ENCODE measurements around the gene DOCK4.
"Not testable (repeated sequence)": the region's sequence is repeated elsewhere in the genome, so short reads cannot be mapped to it uniquely, and the experiment has no call there.

The DOCK4 gene

DNA sequence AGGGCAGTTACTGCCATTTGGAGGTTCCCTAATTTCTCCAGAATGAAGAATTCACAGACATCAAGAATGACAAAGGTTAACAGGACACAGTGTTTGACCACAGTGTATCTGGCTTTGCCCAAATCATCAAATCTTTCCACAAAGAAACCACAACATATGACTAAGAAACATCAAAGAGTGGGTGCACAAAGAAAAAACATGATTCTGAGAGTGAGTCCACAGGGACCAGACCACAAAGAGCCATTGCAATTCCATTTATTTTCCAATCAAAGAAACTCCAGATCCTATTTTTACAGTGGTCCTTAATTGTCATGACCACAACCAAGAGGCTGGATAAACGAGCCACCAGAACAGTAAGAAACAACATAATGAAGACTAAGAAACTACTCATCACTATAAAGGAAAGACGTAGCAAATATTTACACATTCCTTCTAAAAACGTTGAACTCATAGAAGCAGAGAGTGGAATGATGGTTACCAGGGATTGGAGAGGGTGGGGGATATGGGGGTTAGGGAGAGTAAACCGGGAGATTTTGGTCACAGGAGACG is 286.5 kb downstream of the DOCK4 start:
- no peaks in the 10 kb centered on the region for H4K20me1 ChIP-seq (ENCODE audit: low read depth, low read length)
- no peak overlapping the region for H3K4me2 ChIP-seq (ENCODE audit: low read depth, low read length, poor library complexity, severe bottlenecking)
- H3K27ac ChIP-seq (ENCODE audit: low read depth, low read length) = no peak overlapping the region
- no peak overlapping the region for H2AFZ ChIP-seq (ENCODE audit: low read depth, low read length, severe bottlenecking)
- no peak for TF ChIP-seq EZH2phosphoT487 (conservative IDR thresholded peaks at IDR 0.05; ENCODE audit: low read length)
- TF ChIP-seq, protein P1, sequence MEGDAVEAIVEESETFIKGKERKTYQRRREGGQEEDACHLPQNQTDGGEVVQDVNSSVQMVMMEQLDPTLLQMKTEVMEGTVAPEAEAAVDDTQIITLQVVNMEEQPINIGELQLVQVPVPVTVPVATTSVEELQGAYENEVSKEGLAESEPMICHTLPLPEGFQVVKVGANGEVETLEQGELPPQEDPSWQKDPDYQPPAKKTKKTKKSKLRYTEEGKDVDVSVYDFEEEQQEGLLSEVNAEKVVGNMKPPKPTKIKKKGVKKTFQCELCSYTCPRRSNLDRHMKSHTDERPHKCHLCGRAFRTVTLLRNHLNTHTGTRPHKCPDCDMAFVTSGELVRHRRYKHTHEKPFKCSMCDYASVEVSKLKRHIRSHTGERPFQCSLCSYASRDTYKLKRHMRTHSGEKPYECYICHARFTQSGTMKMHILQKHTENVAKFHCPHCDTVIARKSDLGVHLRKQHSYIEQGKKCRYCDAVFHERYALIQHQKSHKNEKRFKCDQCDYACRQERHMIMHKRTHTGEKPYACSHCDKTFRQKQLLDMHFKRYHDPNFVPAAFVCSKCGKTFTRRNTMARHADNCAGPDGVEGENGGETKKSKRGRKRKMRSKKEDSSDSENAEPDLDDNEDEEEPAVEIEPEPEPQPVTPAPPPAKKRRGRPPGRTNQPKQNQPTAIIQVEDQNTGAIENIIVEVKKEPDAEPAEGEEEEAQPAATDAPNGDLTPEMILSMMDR (IDR thresholded peaks at IDR 0.05; ENCODE audit: insufficient read depth, low read length, poor library complexity, severe bottlenecking) = no peak
- no peaks in the 10 kb centered on the region for H3F3A ChIP-seq (ENCODE audit: insufficient read depth)
- H3K4me3 ChIP-seq (ENCODE audit: insufficient read depth, low read length, poor library complexity, severe bottlenecking) = no peak overlapping the region
- H3K79me2 ChIP-seq (ENCODE audit: insufficient read depth, low read length) = no peaks in the 10 kb centered on the region
- no peaks in the 10 kb centered on the region for H3K27me3 ChIP-seq (ENCODE audit: low read length)
- no peaks in the 10 kb centered on the region for H3K36me3 ChIP-seq (ENCODE audit: low read length)
- no peaks in the 10 kb centered on the region for H3K9me2 ChIP-seq (replicated peaks; ENCODE audit: insufficient read depth, low read length)
- no peaks in the 10 kb centered on the region for H3K9me3 ChIP-seq (ENCODE audit: insufficient read depth, low read length)
- no peak overlapping the region for H3K9ac ChIP-seq (ENCODE audit: low read length)

DNA sequence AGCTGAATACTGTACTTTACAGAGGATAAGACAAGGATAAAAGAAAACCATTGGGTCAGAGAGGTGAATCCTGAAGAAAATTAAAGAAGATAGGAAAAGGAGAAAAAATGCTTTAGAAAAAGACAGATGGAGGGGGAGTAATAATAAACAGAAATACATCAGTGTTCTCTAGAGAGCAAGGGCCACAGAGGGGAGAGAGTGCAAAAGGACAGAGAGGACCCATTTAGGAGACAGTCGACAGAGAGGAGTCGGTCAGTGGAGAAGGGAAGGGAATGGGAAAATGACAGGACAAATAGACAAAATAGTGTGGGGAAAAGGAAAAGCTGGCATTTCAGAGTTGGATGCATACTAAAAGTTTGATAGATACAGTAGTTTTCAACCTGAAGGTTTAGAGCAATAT is 287.0 kb downstream of the DOCK4 start:
- H3F3A ChIP-seq (ENCODE audit: insufficient read depth) = no peaks in the 10 kb centered on the region
- H3K9me3 ChIP-seq (ENCODE audit: insufficient read depth, low read length) = no peaks in the 10 kb centered on the region
- H2AFZ ChIP-seq (ENCODE audit: low read depth, low read length, severe bottlenecking) = no peak overlapping the region
- H3K4me2 ChIP-seq (ENCODE audit: low read depth, low read length, poor library complexity, severe bottlenecking) = no peak overlapping the region
- no peak overlapping the region for H3K27ac ChIP-seq (ENCODE audit: low read depth, low read length)
- no peaks in the 10 kb centered on the region for H3K36me3 ChIP-seq (ENCODE audit: low read length)
- no peaks in the 10 kb centered on the region for H4K20me1 ChIP-seq (ENCODE audit: low read depth, low read length)
- no peak overlapping the region for H3K4me3 ChIP-seq (ENCODE audit: insufficient read depth, low read length, poor library complexity, severe bottlenecking)
- H3K9ac ChIP-seq (ENCODE audit: low read length) = no peak overlapping the region
- no peaks in the 10 kb centered on the region for H3K27me3 ChIP-seq (ENCODE audit: low read length)
- H3K79me2 ChIP-seq (ENCODE audit: insufficient read depth, low read length) = no peaks in the 10 kb centered on the region
- no peak for TF ChIP-seq EZH2phosphoT487 (conservative IDR thresholded peaks at IDR 0.05; ENCODE audit: low read length)
- TF ChIP-seq, protein P1 (IDR thresholded peaks at IDR 0.05; ENCODE audit: insufficient read depth, low read length, poor library complexity, severe bottlenecking) = no peak
- H3K9me2 ChIP-seq (replicated peaks; ENCODE audit: insufficient read depth, low read length) = no peaks in the 10 kb centered on the region

DNA sequence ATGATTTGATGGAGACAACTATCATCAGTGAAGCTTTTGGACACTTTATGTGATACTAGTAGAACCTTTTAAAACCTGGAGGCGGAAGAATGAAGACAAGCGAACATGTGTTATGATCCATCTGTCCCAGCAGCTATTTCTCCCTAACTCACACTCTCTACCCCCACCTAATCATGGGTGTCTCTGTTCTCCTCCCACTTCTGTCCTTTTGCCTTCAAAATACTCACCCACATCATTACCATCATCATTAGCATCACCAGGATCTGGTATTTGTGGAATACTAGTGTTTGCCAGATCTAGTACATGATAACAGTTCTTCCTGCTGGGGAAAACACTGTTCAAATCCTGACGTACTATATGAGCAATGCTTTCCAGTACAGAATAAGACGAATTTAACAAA is 287.7 kb downstream of the DOCK4 start:
- Histone ChIP-seq H4K20me1 (ENCODE audit: low read depth, low read length) (no peaks in the 10 kb centered on the region), H3F3A (ENCODE audit: insufficient read depth) (no peaks in the 10 kb centered on the region), H3K4me2 (ENCODE audit: low read depth, low read length, poor library complexity, severe bottlenecking) (no peak overlapping the region), H2AFZ (ENCODE audit: low read depth, low read length, severe bottlenecking) (no peak overlapping the region), H3K27me3 (ENCODE audit: low read length) (no peaks in the 10 kb centered on the region), H3K79me2 (ENCODE audit: insufficient read depth, low read length) (no peaks in the 10 kb centered on the region), H3K27ac (ENCODE audit: low read depth, low read length) (no peak overlapping the region), H3K9me2 (replicated peaks; ENCODE audit: insufficient read depth, low read length) (no peaks in the 10 kb centered on the region), H3K36me3 (ENCODE audit: low read length) (no peaks in the 10 kb centered on the region), H3K4me3 (ENCODE audit: insufficient read depth, low read length, poor library complexity, severe bottlenecking) (no peak overlapping the region), H3K9ac (ENCODE audit: low read length) (no peak overlapping the region), H3K9me3 (ENCODE audit: insufficient read depth, low read length) (no peaks in the 10 kb centered on the region)
- TF ChIP-seq, protein P1 (IDR thresholded peaks at IDR 0.05; ENCODE audit: insufficient read depth, low read length, poor library complexity, severe bottlenecking) = no peak
- TF ChIP-seq EZH2phosphoT487 (conservative IDR thresholded peaks at IDR 0.05; ENCODE audit: low read length) = no peak

DNA sequence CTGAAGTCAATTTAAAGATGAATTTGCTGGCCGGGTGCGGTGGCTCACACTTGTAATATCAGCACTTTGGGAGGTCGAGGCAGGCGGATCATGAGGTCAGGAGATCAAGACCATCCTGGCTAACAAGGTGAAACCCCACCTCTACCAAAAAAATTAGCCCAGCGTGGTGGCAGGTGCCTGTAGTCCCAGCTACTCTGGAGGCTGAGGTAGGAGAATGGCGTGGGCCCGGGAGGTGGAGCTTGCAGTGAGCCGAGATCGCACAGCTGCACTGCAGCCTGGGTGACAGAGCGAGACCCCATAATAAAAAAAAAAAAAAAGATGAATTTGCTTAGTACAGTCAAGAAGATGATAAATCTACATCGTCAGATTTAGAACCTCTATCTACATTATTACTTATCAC is 288.8 kb downstream of the DOCK4 start:
- H3K9ac ChIP-seq (ENCODE audit: low read length); H3K9me3 ChIP-seq (ENCODE audit: insufficient read depth, low read length); H3F3A ChIP-seq (ENCODE audit: insufficient read depth); H2AFZ ChIP-seq (ENCODE audit: low read depth, low read length, severe bottlenecking); H3K9me2 ChIP-seq (replicated peaks; ENCODE audit: insufficient read depth, low read length); H3K27me3 ChIP-seq (ENCODE audit: low read length); H3K36me3 ChIP-seq (ENCODE audit: low read length); H3K27ac ChIP-seq (ENCODE audit: low read depth, low read length); H3K4me3 ChIP-seq (ENCODE audit: insufficient read depth, low read length, poor library complexity, severe bottlenecking); H3K79me2 ChIP-seq (ENCODE audit: insufficient read depth, low read length); H3K4me2 ChIP-seq (ENCODE audit: low read depth, low read length, poor library complexity, severe bottlenecking); H4K20me1 ChIP-seq (ENCODE audit: low read depth, low read length): not testable (repeated sequence)
